GM23248 (cell line): ENCODE data around the gene DOCK9.

ENCODE experiments used
- EZH2 ChIP-seq: fragments of 200-600 bp; sonication (generic); IDR thresholded peaks from 2 replicates; pipeline ENCODE4 v1.6.1; 2018; ENCODE audit warnings: antibody characterized with exemption, mild to moderate bottlenecking; ENCODE audit not compliant: insufficient read depth, poor library complexity, severe bottlenecking
- EZH2phosphoT487 ChIP-seq: fragments of 200-600 bp; sonication (generic); IDR thresholded peaks from 2 replicates; pipeline ENCODE4 v1.6.1; 2018; ENCODE audit warnings: antibody characterized with exemption, moderate library complexity, mild to moderate bottlenecking, low read depth; ENCODE audit not compliant: insufficient read depth

- TF ChIP-seq EZH2phosphoT487 (no peak), EZH2 (no peak)
Observed at GRCh38 chr13:98871727-98872126, 106.1 kb downstream of the DOCK9 start.
